Kidney capillary endothelial cell (primary cell): ENCODE measurements around the gene SLC35B2.
A peak's percentile ranks its signal among the peaks of the same experiment; 100 is the strongest.

ENCODE experiments used
- DNase-seq: peaks from one replicate; pipeline ENCODE4 v3.0.0-alpha.2; 2018; ENCODE audit warnings: low spot score

The SLC35B2 gene

DNA sequence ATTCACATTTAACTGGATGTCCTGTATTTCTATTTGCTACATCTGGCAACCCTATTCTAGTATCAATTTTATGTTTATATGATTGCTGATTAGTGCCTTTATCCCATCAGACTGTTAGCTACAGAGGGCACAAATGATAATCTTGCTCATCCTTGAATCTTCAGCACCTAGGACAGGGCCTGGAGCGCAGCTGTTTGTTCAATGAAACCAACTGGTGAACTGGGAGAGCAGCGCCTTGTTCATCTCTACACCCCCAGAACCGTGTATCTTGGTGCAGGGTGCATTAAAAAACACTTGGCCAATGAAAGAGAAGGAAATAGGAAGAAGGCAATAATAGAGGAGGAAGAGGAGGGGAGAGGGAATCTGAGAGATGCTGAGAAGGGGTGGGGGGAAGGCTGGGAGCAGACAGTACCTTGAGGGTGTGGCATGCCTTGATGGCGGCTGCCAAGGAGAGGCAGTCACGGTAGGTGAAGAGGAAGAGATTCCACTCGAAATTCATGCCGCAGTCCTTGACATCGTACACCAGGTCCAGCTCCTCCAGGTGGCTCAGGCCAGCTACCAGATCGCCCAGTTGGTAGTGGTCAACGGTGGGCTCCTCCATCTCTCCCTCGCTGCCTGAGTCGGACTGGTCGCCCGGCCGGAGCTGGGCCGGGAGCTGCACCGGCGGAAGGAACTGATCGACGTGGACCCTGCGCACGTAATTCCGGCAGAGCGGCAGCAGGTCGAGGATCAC, 28.4 kb upstream of the SLC35B2 start:
- DNase-seq: no peak

DNA sequence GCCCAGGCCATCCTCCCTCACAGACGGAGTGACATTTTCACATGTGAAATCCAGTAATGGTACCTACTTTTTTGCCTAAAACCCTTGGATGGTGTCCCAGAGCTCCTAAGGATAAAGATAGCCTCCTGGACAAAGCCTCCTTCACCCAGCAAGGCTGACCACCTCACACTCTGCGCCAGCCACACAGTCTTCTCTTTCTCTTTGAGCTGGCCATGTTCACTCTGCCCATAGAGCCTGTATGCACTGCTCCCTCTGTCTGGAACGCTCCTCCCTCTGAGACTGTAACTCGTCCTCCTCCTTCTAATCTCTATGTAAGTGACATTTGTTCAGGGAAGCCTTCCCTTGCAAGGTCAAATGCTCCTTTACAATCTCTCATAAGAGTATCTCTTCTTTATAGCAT, 27.5 kb upstream of the SLC35B2 start:
- no peak for DNase-seq

DNA sequence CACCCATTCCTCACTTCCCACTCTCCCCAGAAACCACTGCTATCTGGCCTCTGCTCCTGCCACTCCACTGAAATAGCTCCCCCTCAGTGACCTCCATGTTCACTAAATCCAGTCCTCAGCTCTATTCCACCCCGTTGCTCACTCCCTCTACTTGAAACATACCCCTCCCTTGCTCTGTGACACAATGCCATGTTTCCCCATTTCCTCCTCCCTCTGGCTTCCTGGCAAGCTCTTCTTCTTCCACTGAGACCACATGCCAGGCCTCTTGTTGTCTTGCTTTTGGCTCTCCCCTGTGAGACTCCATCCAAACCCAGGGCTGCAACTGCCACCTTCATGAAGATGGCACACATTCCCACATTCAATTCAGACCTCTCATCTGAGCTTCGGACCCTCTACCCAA, 26.8 kb upstream of the SLC35B2 start:
- DNase-seq: no peak

DNA sequence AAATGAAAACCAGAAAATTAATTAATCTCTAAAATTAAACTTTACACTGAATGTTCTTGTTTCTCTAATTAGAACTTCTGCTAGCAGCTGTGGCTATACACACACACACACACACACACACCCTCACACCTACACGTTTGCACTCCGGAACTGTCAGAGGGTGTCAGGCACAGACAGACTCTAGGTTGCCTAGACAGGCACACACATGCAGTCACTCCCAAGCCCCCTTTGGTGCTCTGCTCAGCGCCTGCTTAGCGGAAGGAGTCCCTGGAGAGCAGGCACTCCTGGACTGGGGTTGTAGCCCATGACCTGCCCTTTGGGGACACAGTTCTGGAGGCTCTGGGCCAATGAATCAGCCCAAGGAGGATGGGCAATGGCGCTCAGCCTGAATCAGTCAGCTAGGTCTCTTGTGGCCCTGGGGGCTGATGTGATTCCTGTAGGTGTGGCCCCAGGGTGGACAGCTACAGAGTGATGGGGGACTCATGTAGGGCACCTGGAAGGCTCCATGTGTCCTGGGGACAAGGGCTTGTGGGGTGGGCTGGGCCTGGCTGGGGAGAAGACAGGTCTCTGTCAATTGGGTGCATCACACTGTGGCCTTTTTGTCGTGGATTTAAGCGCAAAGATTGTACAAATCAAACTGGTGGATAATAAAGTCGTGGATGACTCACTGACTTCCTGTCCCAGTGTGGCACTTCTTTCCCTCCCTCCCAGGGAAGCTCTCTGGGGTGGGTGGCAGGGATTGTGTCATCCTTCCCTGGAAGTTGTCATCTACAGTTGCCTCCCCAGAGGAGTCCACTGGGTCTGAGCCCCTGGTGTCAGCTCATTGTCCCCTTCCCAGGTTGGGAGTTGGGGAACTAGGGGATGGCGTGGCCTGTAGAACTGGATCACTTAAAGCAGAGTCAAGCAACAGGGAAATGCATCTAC, 21.7 kb upstream of the SLC35B2 start:
- no peak for DNase-seq

DNA sequence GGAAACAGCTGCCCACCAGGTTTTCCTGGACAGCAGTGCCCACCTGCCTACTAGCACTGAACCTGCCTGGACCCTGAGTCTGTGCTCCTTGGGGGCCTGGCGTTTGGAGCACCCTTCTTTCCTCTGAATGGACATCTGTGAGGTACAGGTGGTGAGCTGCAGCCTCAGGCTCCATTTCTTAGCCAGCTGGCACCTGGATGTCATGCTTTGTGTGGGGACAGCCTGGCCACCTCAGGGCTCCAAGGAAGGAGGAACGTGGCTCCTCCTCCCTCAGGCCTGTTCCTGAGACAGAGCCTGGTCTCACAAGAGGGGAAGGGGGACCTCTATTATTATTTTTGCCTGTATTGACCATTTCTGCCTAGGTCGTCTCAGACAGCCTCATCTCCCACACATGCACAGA, 21.0 kb upstream of the SLC35B2 start:
- no peak for DNase-seq

DNA sequence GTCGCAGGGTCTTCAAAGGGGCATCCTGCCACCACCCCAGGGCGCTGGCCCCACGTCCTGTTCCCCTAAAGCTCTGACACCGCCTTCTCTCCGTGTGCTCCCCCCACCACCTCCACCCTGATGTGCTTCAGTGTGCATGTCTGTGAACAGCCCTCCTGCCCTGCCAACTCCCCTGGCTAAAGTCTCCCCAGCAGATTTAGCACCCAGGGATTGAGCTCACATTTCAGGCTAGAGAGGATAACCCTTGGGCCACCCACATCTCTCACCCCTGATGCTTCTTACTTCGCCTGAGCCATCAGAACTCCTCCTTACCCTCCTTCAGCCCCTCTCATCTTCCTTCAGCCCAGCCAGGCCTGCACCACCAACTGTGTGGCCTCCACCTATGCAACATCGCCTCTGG, 20.4 kb upstream of the SLC35B2 start:
- no peak for DNase-seq

DNA sequence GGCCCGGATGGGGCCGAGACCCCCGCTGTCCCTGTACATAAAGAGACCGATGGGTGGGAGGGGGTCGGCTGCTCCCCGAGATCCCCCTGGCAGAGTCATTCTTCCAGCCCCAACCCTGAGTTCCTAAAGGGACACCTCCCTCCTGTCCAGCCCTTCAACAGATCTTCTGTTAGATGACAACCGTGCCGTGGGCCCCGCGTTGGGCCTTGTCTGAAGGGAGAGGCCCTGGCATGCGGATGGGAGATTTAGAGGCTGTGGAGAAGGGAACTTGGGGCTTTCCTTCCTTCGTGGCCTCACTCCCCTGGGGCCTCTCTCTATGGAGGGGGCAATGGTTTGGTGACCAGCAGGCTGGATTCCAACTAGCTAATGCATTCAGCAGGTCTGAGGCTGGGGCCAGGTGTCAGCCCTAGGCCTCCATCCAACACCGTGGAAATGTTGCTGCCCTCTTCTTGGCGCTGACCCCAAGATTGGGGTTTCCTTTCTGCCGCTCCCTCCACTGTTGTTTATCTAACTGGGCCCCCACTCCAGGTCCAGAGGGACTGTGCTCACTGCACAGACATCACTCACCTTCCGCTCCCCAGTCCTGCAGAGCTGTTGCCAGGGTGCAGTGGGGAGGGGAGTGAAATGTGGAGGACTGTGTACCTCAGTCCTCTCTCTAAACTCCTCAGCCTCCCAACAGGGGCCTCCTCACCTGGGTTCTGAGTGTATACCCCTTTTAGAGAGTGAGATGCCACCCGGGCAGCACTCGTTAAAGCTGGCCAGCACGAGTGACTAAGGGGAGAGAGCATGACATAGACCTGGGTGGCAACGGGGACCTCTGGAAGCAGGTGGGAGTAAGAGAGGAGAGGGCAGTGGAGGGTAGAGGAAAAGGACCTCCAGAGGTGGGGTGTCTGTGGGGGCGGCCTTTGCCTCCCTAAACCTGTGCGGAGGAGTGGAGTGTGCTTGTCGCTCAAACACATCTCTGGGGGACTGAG, 19.6 kb upstream of the SLC35B2 start:
- DNase-seq: no peak

DNA sequence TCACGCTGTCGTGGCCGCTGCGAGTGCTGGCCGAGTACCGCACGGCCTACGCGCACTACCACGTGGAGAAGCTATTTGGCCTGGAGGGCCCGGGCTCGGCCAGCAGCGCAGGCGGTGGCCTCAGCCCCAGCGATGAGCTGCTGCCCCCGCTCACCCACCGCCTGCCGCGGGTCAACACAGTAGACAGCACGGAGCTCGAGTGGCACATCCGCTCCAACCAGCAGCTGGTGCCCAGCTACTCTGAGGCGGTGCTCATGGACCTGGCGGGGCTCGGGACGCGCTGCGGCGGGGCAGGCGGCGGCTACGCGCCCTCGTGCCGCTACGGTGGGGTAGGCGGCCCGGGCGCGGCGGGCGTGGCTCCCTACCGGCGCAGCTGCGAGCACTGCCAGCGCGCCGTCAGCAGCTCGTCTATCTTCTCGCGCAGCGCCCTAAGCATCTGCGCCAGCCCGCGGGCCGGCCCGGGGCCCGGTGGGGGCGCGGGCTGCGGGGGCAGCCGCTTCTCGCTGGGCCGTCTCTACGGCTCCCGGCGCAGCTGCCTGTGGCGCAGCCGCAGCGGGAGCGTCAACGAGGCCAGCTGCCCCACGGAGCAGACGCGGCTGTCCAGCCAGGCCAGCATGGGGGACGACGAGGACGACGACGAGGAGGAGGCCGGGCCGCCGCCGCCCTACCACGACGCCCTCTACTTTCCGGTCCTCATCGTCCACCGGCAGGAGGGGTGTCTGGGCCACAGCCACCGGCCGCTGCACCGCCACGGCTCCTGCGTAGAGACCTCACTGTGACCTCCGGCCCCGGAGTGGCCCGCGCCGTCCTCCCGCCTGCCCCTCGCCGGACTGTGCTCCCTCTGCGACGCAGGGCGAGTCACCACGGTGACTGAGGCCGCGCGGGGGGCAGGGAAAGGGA, 18.7 kb upstream of the SLC35B2 start:
- no peak for DNase-seq

DNA sequence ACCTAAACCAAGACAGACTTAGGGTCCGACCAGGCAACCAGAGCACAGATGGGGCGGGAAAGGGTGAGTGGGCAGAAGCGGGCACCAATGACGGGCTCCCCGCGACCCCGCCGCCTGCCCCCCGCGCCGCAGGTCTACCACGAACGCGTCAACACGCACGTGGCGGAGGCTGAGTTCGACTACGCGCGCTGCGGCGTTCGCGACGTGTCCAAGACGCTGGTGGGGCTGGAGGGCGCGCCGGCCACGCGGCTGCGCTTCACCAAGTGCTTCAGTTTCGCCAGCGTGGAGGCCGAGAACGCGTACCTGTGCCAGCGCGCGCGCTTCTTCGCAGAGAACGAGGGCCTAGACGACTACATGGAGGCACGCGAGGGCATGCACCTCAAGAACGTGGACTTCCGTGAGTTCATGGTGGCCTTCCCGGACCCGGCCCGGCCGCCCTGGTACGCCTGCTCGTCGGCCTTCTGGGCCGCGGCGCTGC, 18.0 kb upstream of the SLC35B2 start:
- no peak for DNase-seq

DNA sequence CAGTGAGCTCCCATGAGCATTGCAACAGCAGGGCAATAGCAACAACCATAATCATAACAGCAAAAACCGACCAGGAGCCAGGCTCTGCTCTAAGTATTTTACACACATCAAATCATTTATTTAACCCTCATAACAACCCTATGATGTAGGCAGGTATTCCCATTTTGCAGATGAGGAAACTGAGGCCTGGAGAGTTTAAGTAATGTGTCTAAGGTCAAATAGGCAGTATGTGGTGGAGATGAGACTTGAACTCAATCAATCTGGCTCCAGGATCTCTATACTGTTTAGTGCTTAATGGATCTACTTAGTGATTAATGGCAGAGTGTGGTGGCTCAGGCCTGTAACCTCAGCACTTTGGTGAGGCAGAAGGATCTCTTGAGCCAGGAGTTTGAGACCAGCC, 16.3 kb upstream of the SLC35B2 start:
- DNase-seq: no peak

DNA sequence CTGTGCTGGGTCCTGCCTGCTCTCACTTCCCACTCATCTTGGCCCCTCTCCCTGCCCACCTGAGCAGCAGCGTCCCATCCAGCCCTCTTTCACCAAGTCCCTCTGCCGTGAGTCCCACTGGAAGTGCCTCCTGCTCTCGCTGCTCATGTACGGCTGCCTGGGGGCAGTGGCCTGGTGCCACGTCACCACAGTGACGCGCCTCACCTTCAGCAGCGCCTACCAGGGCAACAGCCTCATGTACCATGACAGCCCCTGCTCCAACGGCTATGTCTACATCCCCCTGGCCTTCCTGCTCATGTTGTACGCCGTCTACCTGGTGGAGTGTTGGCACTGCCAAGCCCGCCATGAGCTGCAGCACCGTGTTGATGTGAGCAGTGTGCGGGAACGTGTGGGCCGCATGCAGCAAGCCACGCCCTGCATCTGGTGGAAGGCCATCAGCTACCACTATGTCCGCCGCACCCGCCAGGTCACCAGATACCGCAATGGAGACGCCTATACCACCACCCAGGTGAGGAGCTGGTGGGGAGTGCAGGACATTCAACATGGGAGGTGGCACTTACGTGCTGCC, 15.8 kb upstream of the SLC35B2 start:
- no peak for DNase-seq

DNA sequence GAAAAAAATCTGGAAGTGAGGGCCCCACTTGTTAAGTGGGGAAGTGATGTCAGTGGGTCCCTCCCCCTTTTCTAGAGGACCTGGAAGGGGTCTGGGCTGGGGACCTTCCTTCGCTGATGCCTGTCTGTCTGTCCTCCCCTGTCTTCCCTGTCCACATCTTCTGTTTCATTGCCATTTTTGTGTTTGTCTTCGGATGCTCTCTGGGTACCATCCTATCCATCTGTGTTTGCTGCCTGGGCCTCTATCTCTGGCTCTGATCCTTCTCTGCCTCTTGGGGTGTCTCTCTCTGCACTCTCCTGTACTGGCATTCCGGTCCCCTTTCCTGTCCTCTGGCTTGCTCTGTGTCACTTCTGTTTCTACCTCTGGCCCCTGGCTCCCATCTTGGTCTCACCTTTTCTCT, 15.2 kb upstream of the SLC35B2 start:
- DNase-seq: no peak

DNA sequence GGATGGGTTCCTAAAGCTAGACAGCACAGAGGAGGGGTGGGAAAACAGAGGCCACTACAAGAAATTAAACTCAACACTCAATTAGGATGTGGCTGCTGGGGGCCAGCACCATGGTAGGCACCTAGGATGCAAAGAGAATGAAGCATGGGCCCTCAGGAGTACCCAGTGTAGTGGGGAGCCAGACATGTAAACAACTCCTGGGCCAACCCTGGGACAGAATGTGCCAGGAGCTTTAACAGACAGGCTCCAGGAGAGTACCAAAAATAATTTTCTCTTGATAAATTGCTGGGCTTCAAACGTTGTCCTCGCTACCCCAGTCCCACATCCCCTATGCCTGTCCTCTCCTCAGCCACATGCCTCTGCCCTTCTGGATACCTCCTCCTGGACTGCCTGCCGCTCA, 14.6 kb upstream of the SLC35B2 start:
- no peak for DNase-seq

DNA sequence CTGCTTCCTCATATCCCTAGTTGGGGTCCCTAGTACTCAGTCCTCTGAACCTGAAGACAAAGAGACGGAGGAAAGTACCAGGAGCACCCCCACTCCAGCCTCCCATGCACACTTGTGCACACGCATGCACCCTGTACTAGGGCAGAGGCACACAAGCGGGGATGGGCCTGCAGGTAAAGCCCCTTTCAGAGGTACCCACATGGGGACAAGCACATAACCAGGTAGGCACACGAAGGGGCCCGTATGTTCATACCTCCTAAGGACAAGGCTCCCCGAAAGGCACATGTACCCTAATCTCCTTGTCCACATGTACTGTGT, 14.0 kb upstream of the SLC35B2 start:
- DNase-seq: no peak

DNA sequence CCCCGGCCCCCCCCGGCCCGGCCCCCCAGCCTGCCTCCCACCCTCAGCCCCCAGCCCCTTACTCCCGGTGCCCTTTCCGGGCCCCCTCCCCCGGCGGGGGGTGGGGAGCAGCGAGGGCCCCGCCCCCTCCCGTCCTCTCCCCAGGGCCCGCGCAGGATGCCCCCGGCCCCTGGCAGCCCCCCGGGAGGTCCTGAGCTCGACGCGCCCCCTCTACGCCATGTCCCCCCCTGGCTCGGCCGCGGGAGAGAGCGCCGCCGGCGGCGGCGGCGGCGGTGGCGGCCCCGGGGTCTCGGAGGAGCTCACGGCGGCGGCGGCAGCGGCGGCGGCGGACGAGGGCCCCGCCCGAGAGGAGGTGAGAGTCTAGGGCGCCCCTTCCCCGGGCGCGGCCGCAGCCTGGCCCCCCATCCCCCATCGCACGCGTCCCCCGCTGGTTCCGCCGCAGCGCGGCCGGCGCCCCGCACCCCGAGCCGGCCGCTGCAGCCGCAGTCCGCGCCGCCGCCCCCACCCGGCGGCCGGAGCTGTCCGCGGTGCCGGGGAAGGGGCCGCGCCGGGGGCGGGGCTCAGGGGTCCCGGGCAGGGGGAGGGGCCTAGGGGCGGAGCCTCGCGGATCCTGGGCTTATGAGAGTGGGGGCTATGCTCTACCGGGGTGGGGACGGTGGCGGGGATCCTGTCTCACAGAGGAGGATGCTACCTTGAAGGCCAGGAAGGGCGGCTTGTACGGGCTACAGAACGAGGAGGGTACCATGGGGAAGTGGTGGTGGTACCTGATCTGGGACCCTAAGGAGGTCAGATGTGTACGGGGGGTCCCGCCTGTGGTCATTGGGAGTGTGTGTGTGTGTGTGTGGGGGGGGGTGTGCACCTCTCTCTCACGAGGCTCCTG, 13.4 kb upstream of the SLC35B2 start:
- DNase-seq: no peak

DNA sequence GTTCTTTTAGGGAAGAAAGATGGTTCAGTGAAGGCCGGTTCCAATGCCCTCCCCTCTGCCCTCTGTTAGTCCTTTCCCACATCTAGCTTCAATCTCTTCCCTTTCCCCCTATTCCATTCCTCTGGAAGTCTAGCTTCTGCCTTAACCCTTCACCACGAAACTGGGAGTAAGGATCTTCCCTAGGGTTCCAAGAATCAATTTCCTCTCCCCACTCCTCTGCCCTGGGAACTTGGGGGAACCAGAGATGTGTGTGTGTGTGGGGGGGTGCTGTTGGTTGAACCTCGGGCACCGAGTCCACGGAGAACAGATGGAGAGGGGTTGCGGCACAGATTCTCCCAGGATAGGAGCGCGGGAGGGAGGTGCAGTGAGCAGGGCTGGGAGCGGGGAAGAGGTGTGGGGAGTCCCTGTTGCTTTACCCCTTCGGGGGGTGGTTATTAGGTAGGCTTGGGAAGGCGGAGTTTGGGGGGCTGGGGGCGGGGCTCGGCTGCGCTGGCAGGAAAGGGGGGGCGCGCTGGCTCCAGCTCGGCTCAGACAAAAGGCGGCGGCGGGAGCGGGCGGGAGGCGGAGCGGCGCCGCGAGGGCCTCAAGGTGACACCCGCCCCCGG, 12.7 kb upstream of the SLC35B2 start, which contains the start of gene TMEM151B:
TSS of gene TMEM151B (plus strand) at position 530 of the 605 bp plus-strand sequence. CDS start 293 bp downstream, outside the sequence.
- DNase-seq: no peak

DNA sequence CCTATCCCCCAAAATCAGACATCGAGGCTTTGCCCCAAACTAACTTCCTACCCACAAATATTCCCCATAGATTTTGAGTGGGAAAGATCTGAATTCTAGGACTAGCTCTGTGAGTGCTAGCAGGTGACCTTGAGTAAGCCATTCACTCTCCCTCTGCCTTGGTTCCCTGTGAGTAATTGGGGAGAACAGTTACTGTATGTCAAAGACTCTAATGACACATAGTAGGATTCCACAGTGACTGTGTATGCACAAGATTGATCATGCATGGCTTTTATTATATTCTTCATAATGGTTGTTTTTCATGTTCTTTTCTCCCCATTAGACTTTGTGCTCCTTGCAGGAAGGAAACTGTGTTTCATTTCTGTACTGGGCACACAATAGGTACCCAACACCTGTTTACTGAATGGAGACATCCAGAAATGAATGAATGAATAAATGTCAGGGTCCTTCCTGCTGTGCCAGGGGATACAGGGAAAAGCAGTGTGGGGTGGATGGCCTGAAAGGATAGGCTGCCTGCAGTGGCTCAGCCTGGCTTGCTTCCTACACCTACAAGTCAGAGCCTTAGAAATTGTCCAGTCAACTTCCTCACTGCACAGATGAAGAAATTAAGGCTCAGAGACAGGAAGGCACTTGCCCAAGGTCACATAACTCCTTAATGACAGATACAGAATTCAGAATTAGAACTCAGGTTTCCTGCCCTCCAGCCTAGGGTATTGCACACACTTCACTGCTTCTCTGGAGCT, 12.0 kb upstream of the SLC35B2 start:
- DNase-seq: peak; percentile 59

DNA sequence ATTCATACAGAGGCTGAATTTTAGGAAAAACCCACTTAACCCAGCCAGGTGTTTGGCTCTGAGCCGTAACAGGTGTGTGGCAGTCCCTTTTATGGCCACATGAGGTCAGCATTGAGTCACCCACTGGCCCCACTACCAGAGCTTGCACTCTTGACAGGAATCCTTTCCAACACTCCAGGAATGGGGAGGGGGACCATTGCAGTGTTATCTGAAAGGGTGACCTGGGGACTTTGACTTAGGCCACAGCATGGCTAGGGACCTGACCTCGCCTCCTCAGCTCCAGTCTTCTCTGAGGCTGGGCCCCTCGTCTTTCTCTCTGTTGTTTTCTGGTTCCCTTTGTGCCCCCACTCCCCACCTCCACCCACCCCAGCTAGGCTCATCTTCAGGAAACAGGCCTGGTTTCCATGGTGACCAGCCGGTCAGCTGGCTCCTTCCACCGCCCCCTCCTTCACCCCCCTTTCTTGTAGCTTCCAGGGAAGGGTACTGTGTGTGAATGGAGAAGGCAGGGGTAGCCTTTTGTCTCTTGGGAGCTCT, 10.8 kb upstream of the SLC35B2 start:
- DNase-seq: peak; percentile 57
